DMS 273 treated with DMSO at 0.1 percent for 48 hours (cell line): ENCODE measurements around the gene ENPP1.
A peak's percentile ranks its signal among the peaks of the same experiment; 100 is the strongest.
"Not testable (repeated sequence)": the region's sequence is repeated elsewhere in the genome, so short reads cannot be mapped to it uniquely, and the experiment has no call there.

Source experiments
- DNase-seq: peaks from one replicate; lab custom pipeline; 2025; lab: John Stamatoyannopoulos, UW

ENPP1 gene

GRCh38 chr6:131877999-131878789 is 70.4 kb downstream of the ENPP1 start:
- DNase-seq: no peak

GRCh38 chr6:131883016-131883415 is 75.2 kb downstream of the ENPP1 start:
- no peak for DNase-seq

GRCh38 chr6:131885237-131885636 is 77.4 kb downstream of the ENPP1 start:
- no peak for DNase-seq

- no peak for DNase-seq
Observed at GRCh38 chr6:131886517-131886916, 78.7 kb downstream of the ENPP1 start.

GRCh38 chr6:131890091-131890490 is 82.3 kb downstream of the ENPP1 start:
- no peak for DNase-seq

- DNase-seq: no peak
Observed at GRCh38 chr6:131893198-131893597, 85.4 kb downstream of the ENPP1 start.

- no peak for DNase-seq
Observed at GRCh38 chr6:131894493-131895424, 86.9 kb downstream of the ENPP1 start.

GRCh38 chr6:131897050-131897435 is 89.2 kb downstream of the ENPP1 start:
- DNase-seq: no peak

- no peak for DNase-seq
Observed at GRCh38 chr6:131897621-131898020, 89.8 kb downstream of the ENPP1 start.

GRCh38 chr6:131898718-131899117 is 90.9 kb downstream of the ENPP1 start:
- no peak for DNase-seq

GRCh38 chr6:131900231-131900630 is 92.4 kb downstream of the ENPP1 start:
- no peak for DNase-seq

- DNase-seq: not testable (repeated sequence)
Observed at GRCh38 chr6:131901326-131901873, 93.6 kb downstream of the ENPP1 start.

- DNase-seq: not testable (repeated sequence)
Observed at GRCh38 chr6:131903734-131904133, 95.9 kb downstream of the ENPP1 start.

- DNase-seq: not testable (repeated sequence)
Observed at GRCh38 chr6:131908787-131909186, 101.0 kb downstream of the ENPP1 start.

GRCh38 chr6:131909408-131910218 is 101.8 kb downstream of the ENPP1 start:
- DNase-seq: peak; percentile 6

- no peak for DNase-seq
Observed at GRCh38 chr6:131910219-131910589, 102.4 kb downstream of the ENPP1 start.

- DNase-seq: no peak
Observed at GRCh38 chr6:131910956-131911355, 103.1 kb downstream of the ENPP1 start.

GRCh38 chr6:131911951-131912350 is 104.1 kb downstream of the ENPP1 start:
- DNase-seq: no peak

GRCh38 chr6:131914234-131914633 is 106.4 kb downstream of the ENPP1 start:
- no peak for DNase-seq

GRCh38 chr6:131914967-131915751 is 107.3 kb downstream of the ENPP1 start:
- peak; percentile 9 for DNase-seq
